Vagina (tissue), 2 donors: ENCODE data around the gene KRTAP20-3.

Experiments
- POLR2A ChIP-seq, 2 donors: fragments of 450-650 bp; IDR thresholded peaks; one replicate each; pipeline ENCODE4 v1.6.1; 2017; ENCODE audit warnings: antibody characterized with exemption in 2 of 2, mild to moderate bottlenecking in 2 of 2, moderate library complexity in 2 of 2
- POLR2AphosphoS5 ChIP-seq, 2 donors: sonication (generic); formaldehyde crosslinking; IDR thresholded peaks; one replicate each; pipeline ENCODE4 v1.9.0; 2017; ENCODE audit warnings: antibody characterized with exemption in 2 of 2, mild to moderate bottlenecking in 2 of 2, low read depth in 1 of 2; ENCODE audit not compliant: insufficient read depth in 1 of 2
- TF ChIP-seq, protein P1 (sequence below), 3 experiments: fragments of 450-650 bp in 2 of 3; fragments of 200-600 bp in 1 of 3; sonication (generic) in 1 of 3; IDR thresholded peaks; one replicate each; pipeline ENCODE4 v1.5.1; 2017 to 2019; ENCODE audit warnings: antibody characterized with exemption in 3 of 3, mild to moderate bottlenecking in 2 of 3, moderate library complexity in 2 of 3

DNA sequence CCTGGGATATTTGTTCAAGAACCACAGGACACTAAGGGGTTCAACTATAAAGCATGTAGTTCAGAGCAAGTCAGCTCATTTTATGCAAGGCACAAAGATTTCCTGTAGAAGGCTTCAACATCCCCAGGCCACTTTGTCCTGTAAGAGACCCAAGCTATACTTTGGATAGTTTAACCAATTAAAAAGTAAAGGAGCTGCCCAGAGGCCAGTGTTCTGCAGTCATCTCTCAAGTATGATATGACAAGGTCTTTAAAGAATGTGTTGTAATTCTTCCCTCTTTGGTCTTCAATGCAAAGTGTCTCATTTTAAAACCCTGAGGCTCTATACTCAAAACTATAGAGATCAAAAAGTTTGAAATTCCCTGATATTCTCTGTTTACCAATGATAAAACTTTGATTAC lies 34.1 kb downstream of the KRTAP20-3 start:
- TF ChIP-seq POLR2AphosphoS5 (IDR thresholded peaks at IDR 0.05; ENCODE audit: insufficient read depth in 1 of 2, low read depth in 1 of 2), result no peak
- TF ChIP-seq, protein P1, sequence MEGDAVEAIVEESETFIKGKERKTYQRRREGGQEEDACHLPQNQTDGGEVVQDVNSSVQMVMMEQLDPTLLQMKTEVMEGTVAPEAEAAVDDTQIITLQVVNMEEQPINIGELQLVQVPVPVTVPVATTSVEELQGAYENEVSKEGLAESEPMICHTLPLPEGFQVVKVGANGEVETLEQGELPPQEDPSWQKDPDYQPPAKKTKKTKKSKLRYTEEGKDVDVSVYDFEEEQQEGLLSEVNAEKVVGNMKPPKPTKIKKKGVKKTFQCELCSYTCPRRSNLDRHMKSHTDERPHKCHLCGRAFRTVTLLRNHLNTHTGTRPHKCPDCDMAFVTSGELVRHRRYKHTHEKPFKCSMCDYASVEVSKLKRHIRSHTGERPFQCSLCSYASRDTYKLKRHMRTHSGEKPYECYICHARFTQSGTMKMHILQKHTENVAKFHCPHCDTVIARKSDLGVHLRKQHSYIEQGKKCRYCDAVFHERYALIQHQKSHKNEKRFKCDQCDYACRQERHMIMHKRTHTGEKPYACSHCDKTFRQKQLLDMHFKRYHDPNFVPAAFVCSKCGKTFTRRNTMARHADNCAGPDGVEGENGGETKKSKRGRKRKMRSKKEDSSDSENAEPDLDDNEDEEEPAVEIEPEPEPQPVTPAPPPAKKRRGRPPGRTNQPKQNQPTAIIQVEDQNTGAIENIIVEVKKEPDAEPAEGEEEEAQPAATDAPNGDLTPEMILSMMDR (IDR thresholded peaks at IDR 0.05), result no peak
- no peak for TF ChIP-seq POLR2A (IDR thresholded peaks at IDR 0.05)
